BLaER1 (cell line): ENCODE measurements around the gene AGPAT2.

Experiments used
- H3K27ac ChIP-seq: shearing (Covaris generic); formaldehyde crosslinking; 2 replicates; pipeline ENCODE4 v1.8.1; 2022
- H3K27me3 ChIP-seq: shearing (Covaris generic); formaldehyde crosslinking; 2 replicates; pipeline ENCODE4 v1.8.1; 2022
- H3K36me3 ChIP-seq: shearing (Covaris generic); formaldehyde crosslinking; 2 replicates; pipeline ENCODE4 v1.8.1; 2022
- H3K4me1 ChIP-seq: shearing (Covaris generic); formaldehyde crosslinking; 2 replicates; pipeline ENCODE4 v1.8.1; 2022
- H3K4me2 ChIP-seq: shearing (Covaris generic); formaldehyde crosslinking; 2 replicates; pipeline ENCODE4 v1.8.1; 2022
- H3K4me3 ChIP-seq: shearing (Covaris generic); formaldehyde crosslinking; 2 replicates; pipeline ENCODE4 v1.8.1; 2022
- H3K9ac ChIP-seq: shearing (Covaris generic); formaldehyde crosslinking; 2 replicates; pipeline ENCODE4 v1.8.1; 2022
- H3K9me3 ChIP-seq: shearing (Covaris generic); formaldehyde crosslinking; 2 replicates; pipeline ENCODE4 v1.8.1; 2022
- H4K20me1 ChIP-seq: shearing (Covaris generic); formaldehyde crosslinking; 2 replicates; pipeline ENCODE4 v1.8.1; 2022
- Cebpa-rat ChIP-seq: shearing (Covaris generic); IDR thresholded peaks from 2 replicates; pipeline ENCODE4 v1.8.1; 2022

The AGPAT2 gene

DNA sequence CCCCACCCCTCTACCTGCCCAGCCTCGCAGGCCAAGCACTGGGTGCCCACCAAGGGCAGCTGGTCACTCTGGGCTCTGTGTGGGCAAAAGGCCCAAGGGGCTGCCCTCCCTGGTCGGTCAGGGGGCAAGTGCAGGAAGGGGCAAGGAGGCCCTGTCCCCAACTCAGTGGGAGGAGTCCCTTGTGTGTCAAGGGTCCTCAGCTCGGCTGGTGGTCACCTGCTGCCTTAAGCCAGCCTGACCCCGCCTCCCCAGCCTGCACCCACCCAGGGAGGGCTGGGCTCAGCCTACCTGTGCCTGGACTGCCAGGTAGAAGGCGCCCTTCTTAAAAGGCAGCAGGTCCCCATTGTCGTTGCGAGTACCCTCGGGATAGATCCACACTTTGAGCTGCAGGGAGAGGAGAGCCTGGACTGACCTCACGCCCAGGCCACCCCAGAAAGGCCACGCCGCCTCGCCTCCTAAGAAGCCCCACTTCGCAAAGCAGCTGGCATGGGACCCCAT lies 10.9 kb downstream of the AGPAT2 start:
- TF ChIP-seq Cebpa-rat: no peak
- Histone ChIP-seq H4K20me1 (peaks cover 88% of the 10 kb centered on the region), H3K4me1 (peaks cover 83% of the 10 kb centered on the region), H3K27ac (no peak overlapping the region), H3K9ac (no peak overlapping the region), H3K9me3 (no peaks in the 10 kb centered on the region), H3K4me3 (no peak overlapping the region), H3K27me3 (no peaks in the 10 kb centered on the region), H3K36me3 (peaks cover 59% of the 10 kb centered on the region), H3K4me2 (no peak overlapping the region)

DNA sequence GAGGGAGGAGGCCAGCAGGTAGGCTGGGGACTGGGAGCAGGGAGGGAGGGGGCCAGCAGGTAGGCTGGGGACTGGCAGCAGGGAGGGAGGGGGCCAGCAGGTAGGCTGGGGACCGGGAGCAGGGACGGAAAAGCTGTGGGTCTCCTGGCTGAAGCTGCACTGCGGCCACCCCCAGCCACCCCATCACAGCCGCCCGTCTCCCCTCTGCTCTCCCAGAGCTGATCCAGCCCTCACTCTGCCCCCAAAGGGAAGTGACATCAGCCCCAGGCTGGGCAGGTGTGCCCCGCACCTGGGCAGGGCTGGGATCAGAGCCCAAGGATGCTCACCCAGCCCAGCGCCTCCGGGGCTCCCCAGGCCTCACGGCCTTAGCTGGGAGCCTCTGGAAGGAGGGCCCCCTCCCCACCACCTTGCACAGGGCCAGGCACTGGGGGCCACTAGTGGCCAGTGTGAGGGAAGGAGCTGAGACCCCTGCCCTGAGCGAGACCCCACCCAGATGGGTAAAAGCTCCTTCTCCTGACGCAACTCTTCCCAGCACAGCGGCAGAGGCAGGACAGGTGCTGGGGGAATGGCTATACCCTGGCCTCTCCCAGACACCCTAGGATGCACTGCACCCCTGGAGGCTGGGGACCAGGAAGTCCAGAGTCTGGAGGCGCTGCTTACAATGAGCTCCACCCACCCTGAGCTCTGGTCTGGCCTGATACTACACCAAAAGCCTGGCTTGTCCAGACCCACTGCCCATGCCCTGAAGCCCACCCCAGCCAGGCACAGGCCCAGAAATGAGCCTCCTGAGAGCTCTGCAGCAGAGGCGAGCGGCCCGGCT lies 11.6 kb downstream of the AGPAT2 start:
- no peak for TF ChIP-seq Cebpa-rat
- Histone ChIP-seq H3K4me1 (peaks cover 83% of the 10 kb centered on the region), H3K27ac (no peak overlapping the region), H3K4me2 (0 out of 2 replicates have a peak overlapping the region, but pooled peaks have one; percentile 14), H3K27me3 (no peaks in the 10 kb centered on the region), H3K36me3 (peaks cover 52% of the 10 kb centered on the region), H4K20me1 (peaks cover 85% of the 10 kb centered on the region), H3K9ac (no peak overlapping the region), H3K9me3 (no peaks in the 10 kb centered on the region), H3K4me3 (no peak overlapping the region)

DNA sequence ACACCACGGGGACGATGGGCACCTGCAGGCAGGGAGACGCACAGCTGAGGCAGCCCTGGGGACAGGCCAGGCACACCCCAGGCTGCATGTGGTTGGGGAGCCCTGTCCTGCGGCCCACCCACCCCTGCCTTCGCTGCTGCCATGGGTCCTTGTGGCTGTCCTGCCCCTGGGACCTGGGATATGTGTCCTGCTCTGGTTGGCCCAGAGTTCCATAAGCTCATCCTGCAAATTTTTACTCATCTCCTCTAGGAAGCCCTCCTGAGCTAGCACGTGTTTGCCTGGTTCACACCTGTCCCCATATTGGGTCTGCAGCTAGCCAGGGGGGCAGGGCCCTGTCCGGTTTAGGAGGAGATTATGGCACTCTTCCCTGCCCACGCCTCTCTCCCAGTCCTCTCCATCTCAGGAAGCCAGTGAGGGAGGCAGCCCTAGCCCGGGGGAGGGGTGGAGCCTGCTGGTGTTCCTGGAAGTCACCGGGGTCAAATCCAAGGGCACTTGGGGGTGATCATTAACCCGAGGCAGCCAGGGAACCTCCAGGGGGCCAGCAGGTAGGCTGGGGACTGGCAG lies 12.4 kb downstream of the AGPAT2 start:
- H4K20me1 ChIP-seq: peaks cover 81% of the 10 kb centered on the region
- H3K4me3 ChIP-seq: no peak overlapping the region
- H3K9me3 ChIP-seq: no peaks in the 10 kb centered on the region
- H3K36me3 ChIP-seq: peaks cover 59% of the 10 kb centered on the region
- no peaks in the 10 kb centered on the region for H3K27me3 ChIP-seq
- no peak overlapping the region for H3K9ac ChIP-seq
- no peak for TF ChIP-seq Cebpa-rat
- H3K4me2 ChIP-seq: peak overlapping the region; percentile 99
- H3K27ac ChIP-seq: no peak overlapping the region
- peaks cover 83% of the 10 kb centered on the region for H3K4me1 ChIP-seq

DNA sequence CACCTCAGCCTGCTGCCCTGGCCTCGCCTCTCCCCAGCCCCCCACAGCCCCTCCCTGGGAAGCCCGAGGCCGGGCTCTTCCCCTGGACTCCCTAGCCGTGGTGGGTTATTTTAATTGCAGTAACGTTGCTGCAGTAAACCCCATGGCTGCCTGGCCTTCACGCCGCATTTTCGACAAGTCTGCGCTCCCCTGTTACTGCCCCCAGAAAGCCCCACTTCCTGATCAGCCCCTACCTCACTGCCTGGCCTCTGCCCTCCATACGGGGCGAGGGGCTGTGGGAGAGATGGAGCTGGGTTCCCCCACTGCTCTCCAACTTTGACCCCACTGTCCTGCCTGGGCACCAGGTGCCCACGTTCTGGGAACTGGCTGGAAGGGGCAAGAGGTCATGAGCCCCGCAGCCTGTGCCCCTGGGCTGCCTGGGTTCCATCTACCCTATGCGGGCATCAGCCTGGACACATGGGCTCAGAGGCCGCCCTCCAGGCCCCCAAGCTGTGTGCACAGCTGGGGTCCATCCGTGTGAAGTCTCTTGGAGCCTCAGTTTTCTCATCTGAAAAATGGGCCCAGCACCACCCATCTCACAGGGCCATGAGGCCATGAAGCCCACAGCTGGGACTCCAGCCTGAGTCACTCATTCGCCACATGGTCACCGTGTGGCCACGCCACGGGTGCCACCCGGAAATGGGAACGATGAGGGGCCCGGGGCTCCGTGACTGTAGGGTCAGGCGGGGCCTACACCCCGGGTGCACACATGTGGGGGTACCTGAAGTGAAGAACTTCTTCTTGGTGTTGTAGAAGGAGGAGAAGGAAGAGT lies 13.1 kb downstream of the AGPAT2 start:
- Histone ChIP-seq H3K9me3 (no peaks in the 10 kb centered on the region), H3K4me3 (no peak overlapping the region), H3K36me3 (peaks cover 63% of the 10 kb centered on the region), H3K4me2 (peak overlapping the region; percentile 99), H3K27ac (peak overlapping the region; percentile 63; the same call in 1 of the 2 replicates), H4K20me1 (peaks cover 81% of the 10 kb centered on the region), H3K27me3 (no peaks in the 10 kb centered on the region), H3K4me1 (peaks cover 83% of the 10 kb centered on the region), H3K9ac (no peak overlapping the region)
- TF ChIP-seq Cebpa-rat: no peak

DNA sequence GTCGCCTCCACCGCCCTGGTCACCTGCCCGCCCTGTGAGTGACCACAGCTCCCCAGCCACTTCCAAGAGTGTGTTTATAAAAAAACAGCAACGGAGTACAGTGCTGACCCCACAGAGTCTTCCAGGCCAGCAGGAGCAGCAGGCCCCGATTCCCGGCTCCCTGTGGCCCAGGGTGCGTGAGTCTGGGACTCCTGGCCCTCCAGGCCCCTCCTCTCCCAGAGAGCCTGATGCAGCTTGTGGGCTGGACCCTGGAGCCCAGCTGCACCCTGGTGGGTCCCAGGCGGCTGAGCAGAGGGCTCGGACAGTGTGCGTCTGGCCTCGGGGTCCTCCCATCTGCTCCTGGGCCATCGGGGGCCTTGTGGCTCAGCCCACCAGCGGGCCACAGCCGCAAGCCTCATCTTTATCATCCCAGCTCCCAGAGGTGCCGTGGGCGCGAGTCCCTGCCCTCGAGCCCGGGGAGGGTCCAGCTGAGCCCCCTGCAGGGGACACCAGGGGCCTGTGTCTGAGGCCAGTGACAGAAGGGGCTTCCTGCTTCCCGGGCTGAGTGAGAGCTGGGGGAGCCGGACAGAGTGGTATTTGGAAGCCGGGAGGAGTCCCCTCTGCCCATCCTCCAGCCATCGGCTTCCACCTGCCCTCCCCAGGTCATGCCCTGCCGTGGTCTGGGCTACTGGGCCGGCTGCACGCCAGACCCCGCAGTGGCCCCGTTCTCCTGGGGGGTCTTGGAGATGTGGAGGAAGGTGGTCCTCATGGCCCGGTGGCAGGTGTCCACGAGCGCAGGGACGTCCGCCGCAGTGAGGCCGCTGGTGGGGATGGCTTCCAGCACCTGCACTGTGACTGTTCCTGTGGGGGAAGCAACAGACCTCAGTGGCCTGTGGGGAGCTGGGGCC lies 13.9 kb downstream of the AGPAT2 start:
- Histone ChIP-seq H3K4me3 (no peak overlapping the region), H3K27me3 (no peaks in the 10 kb centered on the region), H3K9me3 (no peaks in the 10 kb centered on the region), H3K27ac (peak overlapping the region; percentile 63), H3K36me3 (peaks cover 68% of the 10 kb centered on the region), H3K9ac (no peak overlapping the region), H4K20me1 (peaks cover 81% of the 10 kb centered on the region), H3K4me1 (peaks cover 83% of the 10 kb centered on the region), H3K4me2 (peak overlapping the region; percentile 99)
- no peak for TF ChIP-seq Cebpa-rat

DNA sequence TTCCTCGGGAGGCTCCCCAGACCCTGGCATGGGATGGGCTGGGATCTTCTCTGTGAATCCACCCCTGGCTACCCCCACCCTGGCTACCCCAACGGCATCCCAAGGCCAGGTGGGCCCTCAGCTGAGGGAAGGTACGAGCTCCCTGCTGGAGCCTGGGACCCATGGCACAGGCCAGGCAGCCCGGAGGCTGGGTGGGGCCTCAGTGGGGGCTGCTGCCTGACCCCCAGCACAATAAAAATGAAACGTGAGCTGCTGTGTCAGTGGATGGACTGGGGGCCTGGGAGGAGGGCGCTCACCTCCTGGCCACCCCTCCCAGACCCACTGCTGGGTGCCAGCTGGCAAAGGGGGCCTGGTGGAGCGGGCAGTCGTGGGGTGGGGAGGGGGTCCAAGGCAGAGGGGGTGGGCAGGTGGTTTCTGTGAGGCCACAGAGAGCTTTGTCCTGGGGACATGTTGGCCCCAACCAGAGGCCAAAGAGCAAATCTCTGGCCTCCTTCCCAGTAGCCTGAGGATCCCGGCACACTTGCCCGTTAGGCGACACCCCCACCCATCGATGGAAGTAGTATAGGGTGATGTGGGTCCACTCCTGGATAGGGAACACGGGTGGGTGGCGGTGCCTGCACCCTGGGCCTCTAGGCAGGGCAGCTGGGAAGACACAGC lies 14.7 kb downstream of the AGPAT2 start:
- Histone ChIP-seq H3K36me3 (peaks cover 61% of the 10 kb centered on the region), H4K20me1 (peaks cover 81% of the 10 kb centered on the region), H3K27me3 (peaks cover 2% of the 10 kb centered on the region; the same call in 1 of the 2 replicates), H3K9ac (no peak overlapping the region), H3K4me1 (peaks cover 85% of the 10 kb centered on the region), H3K4me3 (no peak overlapping the region), H3K27ac (peak overlapping the region; percentile 67), H3K9me3 (no peaks in the 10 kb centered on the region), H3K4me2 (peak overlapping the region; percentile 99)
- TF ChIP-seq Cebpa-rat: no peak

DNA sequence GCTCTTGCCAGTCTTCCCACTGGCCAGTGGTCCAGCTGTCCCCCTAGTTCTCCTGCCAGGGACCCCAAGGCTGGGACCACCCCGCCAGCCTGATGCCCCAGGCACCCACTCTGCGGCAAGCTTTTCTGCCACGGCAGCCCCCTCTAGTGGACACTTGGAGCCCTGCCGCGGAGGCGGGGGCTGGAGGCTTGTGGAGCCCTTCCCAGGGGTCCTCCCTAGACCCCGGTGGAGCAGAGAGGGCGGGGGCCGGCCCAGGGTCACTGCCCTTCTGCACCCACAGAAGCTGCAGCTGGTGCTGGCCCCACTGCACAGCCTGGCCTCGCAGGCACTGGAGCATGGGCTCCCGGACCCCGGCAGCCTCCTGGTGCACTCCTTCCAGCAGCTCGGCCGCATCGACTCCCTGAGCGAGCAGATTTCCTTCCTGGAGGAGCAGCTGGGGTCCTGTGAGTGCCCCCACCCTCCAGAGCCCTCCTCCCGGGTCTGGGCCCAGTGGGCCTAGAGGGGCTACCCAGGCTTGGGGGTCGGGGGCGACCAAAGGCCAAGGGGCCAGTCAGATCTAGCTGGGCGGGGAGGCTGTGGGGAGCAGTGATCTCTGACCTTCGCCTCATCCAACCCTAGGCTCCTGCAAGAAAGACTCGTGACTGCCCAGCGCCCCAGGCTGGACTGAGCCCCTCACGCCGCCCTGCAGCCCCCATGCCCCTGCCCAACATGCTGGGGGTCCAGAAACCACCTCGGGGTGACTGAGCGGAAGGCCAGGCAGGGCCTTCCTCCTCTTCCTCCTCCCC lies 15.4 kb downstream of the AGPAT2 start:
- Histone ChIP-seq H3K4me3 (no peak overlapping the region), H3K4me2 (peak overlapping the region; percentile 99), H3K9ac (peak overlapping the region; percentile 29; the same call in 1 of the 2 replicates), H3K27ac (peak overlapping the region; percentile 67), H3K4me1 (peaks cover 92% of the 10 kb centered on the region), H4K20me1 (peaks cover 82% of the 10 kb centered on the region), H3K36me3 (peaks cover 55% of the 10 kb centered on the region), H3K27me3 (peaks cover 9% of the 10 kb centered on the region; the same call in 1 of the 2 replicates), H3K9me3 (no peaks in the 10 kb centered on the region)
- TF ChIP-seq Cebpa-rat: no peak

DNA sequence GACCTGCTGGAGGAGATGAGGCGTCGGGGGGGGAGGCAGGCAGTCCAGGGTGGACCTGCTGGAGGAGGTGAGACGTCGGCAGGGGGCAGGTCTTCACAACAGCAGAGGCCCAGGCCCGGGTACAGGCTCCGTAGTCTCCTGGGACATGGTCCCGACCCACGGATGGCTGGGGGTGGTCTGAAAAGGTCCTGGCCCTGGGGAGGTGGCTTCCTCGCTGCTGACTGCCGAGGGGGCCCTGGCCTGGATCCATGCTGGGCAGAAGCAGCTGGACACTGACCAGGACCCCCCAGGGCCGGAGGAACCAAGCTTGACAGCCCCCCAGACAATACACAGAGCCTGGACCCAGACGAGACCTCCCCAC lies 16.0 kb downstream of the AGPAT2 start:
- no peak for TF ChIP-seq Cebpa-rat
- peaks cover 84% of the 10 kb centered on the region for H4K20me1 ChIP-seq
- H3K36me3 ChIP-seq: peaks cover 50% of the 10 kb centered on the region
- H3K4me3 ChIP-seq: no peak overlapping the region
- H3K9ac ChIP-seq: peak overlapping the region; percentile 29; the same call in 1 of the 2 replicates
- peaks cover 14% of the 10 kb centered on the region; the same call in 1 of the 2 replicates for H3K27me3 ChIP-seq
- H3K9me3 ChIP-seq: no peaks in the 10 kb centered on the region
- peaks cover 98% of the 10 kb centered on the region for H3K4me1 ChIP-seq
- peak overlapping the region; percentile 67 for H3K27ac ChIP-seq
- H3K4me2 ChIP-seq: peak overlapping the region; percentile 99
